H1 (cell line): ENCODE data around the gene NETO2. TPM values are rescaled to one million over a fixed set of nuclear protein-coding genes. Genes with fewer than 3 reads are reported as not detected.

Experiments used
- CHD7 ChIP-seq: fragments of 300-600 bp; sonication (generic); IDR thresholded peaks from 2 replicates; pipeline ENCODE4 v1.7.1; 2012; ENCODE audit warnings: low read length, moderate library complexity, mild to moderate bottlenecking, inconsistent platforms; ENCODE audit not compliant: insufficient replicate concordance
- SIRT6 ChIP-seq: IDR thresholded peaks from one replicate; pipeline ENCODE4 v1.7.1; 2012; ENCODE audit warnings: low read length, inconsistent platforms
- polyA plus RNA-seq, 7 experiments: library from polyadenylated mRNA; depleted of rRNA in 3 of 7; stranded (reverse) in 5 of 7; unstranded in 2 of 7; fragments of >200 nt in 5 of 7; fragments of 200-250 nt in 2 of 7; gene quantifications; 1 replicate in 5 of 7; 2 replicates in 1 of 7; 4 replicates in 1 of 7; pipeline versions ENCODE4 v1.2.1 to v1.2.3, GENCODE V29; 2011 to 2013; ENCODE audit warnings: missing spikeins in 2 of 7, mixed read lengths in 2 of 7
- total RNA-seq: library from RNA; stranded (reverse); fragmentation: NEBNext Ultra II Directional; extraction: Animal tissue kit (Norgen Biotek cat#: 25700); gene quantifications from 2 replicates; pipeline ENCODE4 v1.2.1, GENCODE V29; 2021

Gene NETO2
- total and polyA plus RNA-seq, 2 of the 8 experiments (the other 6 are each of a cell fraction or from before 2014, with no cell fraction given) = 9.4 to 12.5 TPM

DNA sequence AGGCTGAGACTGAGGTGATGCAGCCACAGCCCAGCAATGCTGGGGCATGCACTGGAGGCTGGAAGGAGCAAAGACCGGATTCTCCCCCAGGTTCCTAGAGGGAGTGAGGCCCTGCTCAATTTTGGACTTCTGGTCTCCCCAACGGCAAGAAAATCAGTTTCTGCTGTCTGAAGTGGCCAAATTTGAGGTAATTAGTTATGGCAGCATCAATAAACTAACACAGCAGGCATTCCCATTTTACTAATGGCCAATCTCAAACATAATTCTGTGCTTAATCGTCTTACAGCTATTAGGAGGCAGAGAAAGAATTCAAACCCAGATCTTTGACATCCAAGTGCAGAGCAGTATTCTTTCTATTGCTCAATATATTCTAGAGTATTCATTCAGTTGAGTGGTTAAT lies 16.2 kb downstream of the NETO2 start (continued):
- TF ChIP-seq CHD7 = no peak
- no peak for TF ChIP-seq SIRT6
